ENCODE data around the gene SLC17A4. TPM values are rescaled to one million over a fixed set of nuclear protein-coding genes. Genes with fewer than 3 reads are reported as not detected.

The SLC17A4 gene
- total RNA-seq, 1 donor from 2014 or later, result not detected

DNA sequence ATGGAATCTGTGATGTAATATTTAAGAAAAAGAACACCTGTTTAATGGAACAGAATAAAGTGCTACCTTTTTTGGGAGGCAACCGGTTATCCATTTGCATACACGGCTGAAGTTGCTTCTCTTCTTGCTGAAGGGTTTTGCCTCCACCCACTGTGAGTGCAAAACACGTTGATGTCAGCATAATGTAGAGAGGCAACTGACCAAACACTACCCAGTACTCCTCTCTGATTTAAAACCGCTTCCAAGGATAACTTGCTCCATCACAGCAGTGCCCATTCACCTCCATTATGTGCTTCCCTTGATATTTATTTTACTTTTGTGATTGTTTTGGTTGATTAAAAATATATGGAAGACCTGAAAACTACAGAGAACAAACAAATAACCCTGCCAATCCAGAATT is 75.9 kb downstream of the SLC17A4 start:
- peak overlapping the region; percentile 58 for H3K4me3 ChIP-seq (ENCODE audit: low read depth, low read length)
- TF ChIP-seq, protein P1, sequence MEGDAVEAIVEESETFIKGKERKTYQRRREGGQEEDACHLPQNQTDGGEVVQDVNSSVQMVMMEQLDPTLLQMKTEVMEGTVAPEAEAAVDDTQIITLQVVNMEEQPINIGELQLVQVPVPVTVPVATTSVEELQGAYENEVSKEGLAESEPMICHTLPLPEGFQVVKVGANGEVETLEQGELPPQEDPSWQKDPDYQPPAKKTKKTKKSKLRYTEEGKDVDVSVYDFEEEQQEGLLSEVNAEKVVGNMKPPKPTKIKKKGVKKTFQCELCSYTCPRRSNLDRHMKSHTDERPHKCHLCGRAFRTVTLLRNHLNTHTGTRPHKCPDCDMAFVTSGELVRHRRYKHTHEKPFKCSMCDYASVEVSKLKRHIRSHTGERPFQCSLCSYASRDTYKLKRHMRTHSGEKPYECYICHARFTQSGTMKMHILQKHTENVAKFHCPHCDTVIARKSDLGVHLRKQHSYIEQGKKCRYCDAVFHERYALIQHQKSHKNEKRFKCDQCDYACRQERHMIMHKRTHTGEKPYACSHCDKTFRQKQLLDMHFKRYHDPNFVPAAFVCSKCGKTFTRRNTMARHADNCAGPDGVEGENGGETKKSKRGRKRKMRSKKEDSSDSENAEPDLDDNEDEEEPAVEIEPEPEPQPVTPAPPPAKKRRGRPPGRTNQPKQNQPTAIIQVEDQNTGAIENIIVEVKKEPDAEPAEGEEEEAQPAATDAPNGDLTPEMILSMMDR (conservative IDR thresholded peaks at IDR 0.05; ENCODE audit: low read depth, low read length), result no peak
- DNase-seq (ENCODE audit: low read depth), result no peak

Other genes starting within 250 kb of the SLC17A4 start
- gene SCGN, start 102.5 kb upstream of the SLC17A4 start, total RNA-seq, result not detected in 2 replicates
- gene SLC17A1, start 77.3 kb downstream of the SLC17A4 start, total RNA-seq, result not detected in 2 replicates
- not detected in 2 replicates for gene SLC17A3, start 119.5 kb downstream of the SLC17A4 start, total RNA-seq
- not detected in 2 replicates for gene SLC17A2, start 175.9 kb downstream of the SLC17A4 start, total RNA-seq
- 3.0 and 4.2 TPM in 2 replicates for gene TRIM38, start 208.1 kb downstream of the SLC17A4 start, total RNA-seq

All from epithelial cell of proximal tubule (primary cell).